Stimulated activated CD8-positive, alpha-beta memory T cell treated with anti-CD3 and anti-CD28 coated beads, Interleukin-4, amount 100 ng/mL, for 1 hour (primary cell): Measurements from ENCODE around the gene GAS6.
"Not testable (repeated sequence)": the region's sequence is repeated elsewhere in the genome, so short reads cannot be mapped to it uniquely, and the experiment has no call there.

ENCODE experiments used
- DNase-seq, 2 donors: peaks; one replicate each; pipeline ENCODE4 v3.0.0-alpha.2; 2020; ENCODE audit warnings: low read depth in 2 of 2, low spot score in 1 of 2

Gene GAS6

GRCh38 chr13:113793718-113794085 lies 70.2 kb downstream of the GAS6 start:
- no peak for DNase-seq

GRCh38 chr13:113792886-113793717 lies 70.8 kb downstream of the GAS6 start:
- no peak for DNase-seq

DNA sequence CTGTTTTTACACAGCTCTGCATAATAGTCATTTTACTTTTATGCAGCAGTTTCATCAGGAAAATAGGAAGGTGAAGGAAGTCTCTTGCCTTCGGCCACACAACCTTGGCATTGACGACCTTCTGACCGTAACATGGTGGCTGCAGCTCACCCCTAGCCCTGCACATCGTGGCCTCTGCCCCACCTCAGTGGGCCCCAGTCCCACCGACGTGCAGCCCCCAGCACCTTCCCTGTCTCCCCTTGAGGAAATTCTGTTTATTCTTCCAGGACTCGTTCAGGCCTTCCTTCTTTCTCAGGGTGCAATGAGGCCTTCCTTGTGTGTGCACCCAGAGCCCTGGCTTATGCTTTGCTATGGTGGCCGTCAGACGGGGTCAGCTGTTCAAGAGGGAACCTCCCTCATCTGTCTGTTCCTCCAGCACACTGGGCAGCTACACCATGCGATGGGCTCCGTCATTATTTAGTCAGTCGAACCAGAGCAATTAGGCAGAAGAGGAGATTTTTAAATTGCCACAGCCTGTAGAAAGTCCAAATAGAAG lies 71.6 kb downstream of the GAS6 start:
- DNase-seq = no peak

DNA sequence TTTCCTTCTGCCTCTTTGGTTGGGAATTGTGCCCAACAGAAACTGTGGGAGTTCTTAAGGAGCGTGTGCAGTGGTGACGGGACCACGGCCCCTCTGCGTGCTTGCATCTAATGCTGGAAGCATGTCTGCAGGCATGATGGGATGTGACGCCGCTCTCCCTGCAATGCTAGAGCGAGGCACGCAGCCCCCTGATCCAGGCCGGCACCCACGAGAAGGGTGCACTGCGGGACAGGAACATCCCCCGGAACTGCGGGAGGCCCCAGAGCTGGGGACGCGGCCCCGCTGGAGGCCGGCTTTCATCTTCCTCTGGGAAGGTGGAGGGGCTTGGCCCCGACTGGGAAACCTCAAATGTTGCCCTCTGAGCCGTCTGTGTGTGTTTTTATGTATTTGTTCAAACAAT lies 72.1 kb downstream of the GAS6 start:
- DNase-seq = no peak

- no peak for DNase-seq
These were observed 72.7 kb downstream of the GAS6 start for GRCh38 chr13:113791226-113791625.

DNA sequence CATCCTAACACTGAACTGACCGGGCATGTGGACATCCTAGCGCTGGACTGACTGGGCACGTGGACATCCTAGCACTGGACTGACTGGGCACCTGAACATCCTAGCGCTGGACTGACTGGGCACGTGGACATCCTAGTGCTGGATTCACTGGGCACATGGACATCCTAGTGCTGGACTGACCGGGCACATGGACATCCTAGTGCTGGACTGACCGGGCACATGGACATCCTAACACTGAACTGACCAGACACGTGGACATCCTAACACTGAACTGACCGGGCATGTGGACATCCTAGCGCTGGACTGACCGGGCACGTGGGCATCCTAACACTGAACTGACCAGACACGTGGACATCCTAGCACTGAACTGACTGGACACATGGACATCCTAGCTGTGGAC lies 73.9 kb downstream of the GAS6 start:
- not testable (repeated sequence) for DNase-seq

- no peak for DNase-seq
These were observed 74.7 kb downstream of the GAS6 start for GRCh38 chr13:113789167-113789566.

- no peak for DNase-seq
These were observed 75.3 kb downstream of the GAS6 start for GRCh38 chr13:113788413-113789135.

- no peak for DNase-seq
These were observed 76.2 kb downstream of the GAS6 start for GRCh38 chr13:113787694-113788093.

DNA sequence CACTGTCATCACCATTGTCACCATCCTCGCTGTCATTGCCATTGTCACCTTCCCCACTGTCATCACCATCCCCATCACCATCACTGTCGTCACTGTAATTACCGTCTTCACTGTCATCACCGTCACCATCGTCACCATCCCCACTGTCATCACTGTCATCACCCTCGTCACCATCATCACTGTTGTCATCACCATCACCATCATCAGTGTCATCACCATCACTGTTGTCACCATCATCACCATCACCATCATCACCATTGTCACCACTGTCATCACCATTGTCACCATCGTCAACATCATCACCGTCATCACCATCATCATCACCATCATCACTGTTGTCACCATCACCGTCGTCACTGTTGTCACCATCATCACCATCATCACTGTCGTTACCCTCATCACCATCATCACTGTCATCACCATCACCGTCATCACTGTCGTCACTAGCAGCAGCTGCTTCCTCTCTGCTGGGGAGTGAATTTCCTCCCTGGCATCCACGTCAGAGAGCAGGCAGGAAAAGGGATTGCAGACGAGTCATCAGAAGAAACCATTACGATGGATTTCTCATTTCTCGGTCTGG lies 77.5 kb downstream of the GAS6 start:
- DNase-seq = no peak

- no peak for DNase-seq
These were observed 78.5 kb downstream of the GAS6 start for GRCh38 chr13:113785051-113786010.

DNA sequence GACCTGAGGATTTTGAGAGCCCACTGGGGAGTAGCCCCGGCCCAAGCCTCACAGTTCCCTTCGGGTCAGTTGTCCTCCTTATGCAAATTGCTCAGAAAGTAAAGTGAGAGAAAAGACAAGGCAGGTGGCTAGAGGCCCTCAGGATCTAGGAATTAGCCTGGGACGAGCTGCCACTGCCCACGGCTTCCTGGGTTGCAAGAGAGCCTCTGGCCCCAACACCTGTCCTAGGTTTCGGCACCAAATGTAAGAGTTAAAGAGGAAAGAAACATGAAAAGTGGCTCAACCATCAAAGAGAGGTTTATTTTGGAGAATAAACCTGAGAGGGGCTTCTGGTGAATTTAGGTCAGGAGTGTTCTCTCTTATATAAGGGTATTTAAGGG lies 79.2 kb downstream of the GAS6 start:
- no peak for DNase-seq

- DNase-seq = no peak
These were observed 79.8 kb downstream of the GAS6 start for GRCh38 chr13:113783966-113784644.

- no peak for DNase-seq
These were observed 80.5 kb downstream of the GAS6 start for GRCh38 chr13:113783200-113783881.

- no peak for DNase-seq
These were observed 81.4 kb downstream of the GAS6 start for GRCh38 chr13:113782472-113782871.

DNA sequence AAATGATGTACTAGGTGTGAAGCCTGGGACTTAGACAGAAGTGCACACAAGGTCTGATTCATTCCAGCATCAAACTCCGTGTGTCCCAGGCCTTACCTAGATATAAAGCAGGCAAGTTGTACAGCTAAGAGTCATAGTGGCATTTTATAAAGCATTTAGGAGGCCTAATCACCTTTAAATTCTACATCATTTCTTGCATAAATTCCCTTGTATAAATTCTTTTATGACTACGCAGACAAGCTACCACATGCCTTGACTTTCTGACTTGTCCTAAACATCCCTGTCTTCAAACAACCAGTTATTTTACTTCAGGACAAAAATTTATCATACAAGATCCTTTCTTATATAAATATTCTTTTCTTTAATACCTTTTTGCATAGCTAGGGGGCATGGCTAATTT lies 82.3 kb downstream of the GAS6 start:
- no peak for DNase-seq

DNA sequence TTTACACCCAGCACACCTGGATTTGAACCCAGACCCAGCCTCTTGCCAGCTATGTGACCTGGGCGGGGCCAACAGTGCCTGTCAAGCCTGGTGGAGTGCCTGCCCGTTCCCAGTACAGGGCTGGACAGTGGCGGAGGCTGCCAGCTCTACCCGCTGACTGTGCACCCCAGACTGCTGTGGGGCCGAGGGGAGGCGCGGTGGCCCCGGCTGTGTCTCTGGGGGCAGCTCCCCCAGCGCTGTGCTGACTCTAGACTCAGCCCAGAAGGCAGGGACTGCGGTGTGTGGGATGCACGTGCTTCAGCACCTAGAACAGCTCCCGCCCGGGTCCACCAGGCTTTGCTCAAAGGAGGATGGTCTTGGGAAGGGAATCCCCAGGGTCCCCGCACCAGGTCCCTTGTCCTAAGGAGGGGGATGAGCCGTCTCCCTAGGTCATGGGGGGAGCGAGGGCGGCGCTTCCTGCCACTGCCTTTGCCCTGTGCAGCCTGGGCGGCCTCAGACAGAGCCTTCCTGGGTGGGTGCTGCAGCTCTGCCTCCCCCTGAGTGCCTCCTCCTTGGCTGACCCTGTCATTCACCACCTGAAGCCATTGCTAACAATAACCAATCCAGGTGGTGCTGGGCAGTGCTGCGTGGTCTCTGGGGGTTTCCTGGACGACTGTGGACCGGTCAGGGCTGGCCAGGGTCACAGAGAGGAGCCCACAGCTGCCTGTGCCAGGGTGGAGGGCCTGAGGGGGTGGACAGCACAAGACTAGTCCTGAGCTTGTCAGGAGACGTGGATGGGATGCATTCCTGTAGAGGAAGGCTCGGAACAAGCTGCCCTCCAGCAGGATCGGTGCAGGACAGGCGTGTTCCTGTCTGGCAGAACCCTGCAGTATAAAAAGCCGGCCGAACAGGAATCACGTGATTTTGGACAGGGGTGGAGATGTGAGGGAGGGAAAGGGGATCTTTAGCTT lies 86.3 kb downstream of the GAS6 start:
- no peak for DNase-seq

GRCh38 chr13:113776231-113777125 lies 87.4 kb downstream of the GAS6 start:
- DNase-seq = no peak
